Measurements from ENCODE around the gene B3GALT4.

Gene B3GALT4

DNA sequence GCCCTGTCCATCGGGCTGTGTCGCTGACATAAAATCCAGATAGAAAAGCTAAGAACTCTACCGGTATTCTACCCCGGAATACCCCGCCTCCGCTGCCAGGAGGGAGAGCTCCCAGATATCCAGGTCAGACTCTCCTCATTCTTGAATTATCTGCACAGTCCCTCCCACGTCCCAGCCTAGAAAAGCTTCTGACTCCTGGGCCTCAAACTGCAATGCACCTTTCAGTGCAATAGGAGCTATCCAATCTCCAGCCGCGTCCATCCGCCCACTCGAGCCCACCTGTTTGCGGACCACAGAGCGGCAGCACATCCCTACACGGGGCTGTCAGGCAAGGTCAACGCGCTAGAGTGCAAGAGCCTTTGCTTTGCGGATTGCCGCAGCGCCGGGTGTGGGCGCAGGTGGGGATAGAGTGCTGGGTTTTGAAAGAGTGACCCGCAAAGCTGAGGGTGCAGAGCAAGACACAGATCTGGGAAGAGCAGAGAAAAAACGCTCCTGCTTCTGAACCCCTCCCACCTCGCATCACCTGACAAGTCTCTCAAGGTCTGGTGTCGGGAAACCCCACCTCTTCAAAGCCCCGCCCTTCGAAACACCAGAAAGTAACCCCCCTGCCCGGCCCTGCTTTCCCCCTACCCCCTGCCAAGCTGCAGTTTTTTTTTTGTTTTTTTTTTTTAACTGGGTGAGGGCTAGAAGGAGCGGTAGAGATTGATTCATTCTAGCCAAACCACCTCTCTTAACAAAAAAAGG lies 35.6 kb downstream of the B3GALT4 start:
- DNase-seq (ENCODE audit: low read depth): peak; percentile 87
- peak overlapping the region; percentile 87 for H3K4me3 ChIP-seq (ENCODE audit: low read depth, low read length)
- TF ChIP-seq, protein P1, sequence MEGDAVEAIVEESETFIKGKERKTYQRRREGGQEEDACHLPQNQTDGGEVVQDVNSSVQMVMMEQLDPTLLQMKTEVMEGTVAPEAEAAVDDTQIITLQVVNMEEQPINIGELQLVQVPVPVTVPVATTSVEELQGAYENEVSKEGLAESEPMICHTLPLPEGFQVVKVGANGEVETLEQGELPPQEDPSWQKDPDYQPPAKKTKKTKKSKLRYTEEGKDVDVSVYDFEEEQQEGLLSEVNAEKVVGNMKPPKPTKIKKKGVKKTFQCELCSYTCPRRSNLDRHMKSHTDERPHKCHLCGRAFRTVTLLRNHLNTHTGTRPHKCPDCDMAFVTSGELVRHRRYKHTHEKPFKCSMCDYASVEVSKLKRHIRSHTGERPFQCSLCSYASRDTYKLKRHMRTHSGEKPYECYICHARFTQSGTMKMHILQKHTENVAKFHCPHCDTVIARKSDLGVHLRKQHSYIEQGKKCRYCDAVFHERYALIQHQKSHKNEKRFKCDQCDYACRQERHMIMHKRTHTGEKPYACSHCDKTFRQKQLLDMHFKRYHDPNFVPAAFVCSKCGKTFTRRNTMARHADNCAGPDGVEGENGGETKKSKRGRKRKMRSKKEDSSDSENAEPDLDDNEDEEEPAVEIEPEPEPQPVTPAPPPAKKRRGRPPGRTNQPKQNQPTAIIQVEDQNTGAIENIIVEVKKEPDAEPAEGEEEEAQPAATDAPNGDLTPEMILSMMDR (IDR thresholded peaks at IDR 0.05; ENCODE audit: insufficient read depth, low read depth, low read length, missing control alignments): no peak

DNA sequence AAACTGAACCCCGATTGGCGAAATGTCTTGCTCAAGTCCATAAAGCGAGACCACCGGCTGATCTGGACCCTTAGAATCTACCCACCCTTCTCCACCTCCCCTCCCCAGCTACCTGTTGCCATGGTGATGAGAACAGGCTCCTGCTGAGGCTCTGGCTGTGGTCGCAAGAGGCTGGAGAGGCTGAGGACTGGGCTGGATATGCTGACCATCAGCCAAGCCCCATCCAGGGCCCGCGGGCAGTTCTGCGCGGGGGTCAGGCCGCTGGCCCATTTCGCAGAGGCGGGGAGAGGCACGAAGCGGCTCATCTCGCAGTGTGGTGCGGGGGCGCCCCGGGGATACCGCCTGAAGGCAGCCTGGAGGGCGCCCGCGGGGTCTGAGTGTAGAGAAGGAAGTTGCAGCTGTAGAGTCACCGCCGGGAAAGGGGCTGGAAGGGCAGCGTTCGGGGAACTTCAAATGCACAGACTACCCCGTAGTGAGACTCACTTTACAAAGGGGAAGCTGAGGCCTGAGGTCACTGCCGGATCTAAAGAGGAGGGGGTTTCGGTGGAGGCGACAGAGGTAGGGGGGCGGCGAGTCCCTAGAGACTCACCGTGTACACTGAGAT lies 36.3 kb downstream of the B3GALT4 start:
- H3K4me3 ChIP-seq (ENCODE audit: low read depth, low read length): peak overlapping the region; percentile 87
- DNase-seq (ENCODE audit: low read depth): peak; percentile 34
- TF ChIP-seq, protein P1 (IDR thresholded peaks at IDR 0.05; ENCODE audit: insufficient read depth, low read depth, low read length, missing control alignments): no peak

DNA sequence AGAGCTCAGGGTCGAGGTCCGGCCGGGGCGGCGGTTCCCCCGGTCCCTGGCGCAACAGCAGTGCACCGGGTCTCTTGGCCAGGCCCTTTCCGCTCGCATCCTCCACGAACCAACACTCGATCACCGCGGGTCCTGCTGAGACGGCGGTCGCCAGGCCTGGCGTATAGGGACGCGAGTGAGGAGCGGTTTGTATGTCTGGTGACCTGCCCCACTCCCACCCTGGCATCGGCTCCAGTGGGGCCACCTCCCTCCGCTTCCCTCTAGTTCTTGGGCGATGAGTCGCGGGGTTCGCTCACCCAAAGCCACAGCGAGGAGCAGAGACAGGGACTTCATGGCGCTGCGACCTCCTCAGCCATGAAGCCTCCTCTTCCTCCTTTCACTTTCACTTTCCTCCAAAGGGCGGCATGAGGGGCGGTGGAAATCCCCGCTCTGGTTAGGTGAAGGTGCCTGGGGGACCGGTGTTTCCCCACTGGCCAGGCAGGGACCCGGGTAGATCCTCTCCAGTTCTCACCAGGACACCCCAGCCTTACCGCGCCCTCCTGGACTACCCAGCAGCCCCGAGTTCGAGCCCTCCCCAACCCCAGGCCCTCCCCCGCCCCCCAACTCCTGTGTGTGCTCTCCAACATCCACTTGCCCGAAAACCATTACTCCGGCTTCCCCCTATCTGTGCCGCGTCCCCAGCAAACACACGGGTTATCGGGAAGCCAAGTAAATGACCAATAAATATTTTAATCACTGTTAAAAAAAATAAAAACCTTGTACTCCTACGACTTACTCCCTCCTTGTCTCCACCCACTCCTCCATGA lies 37.0 kb downstream of the B3GALT4 start, which contains the start of gene TAPBP:
TAPBP (minus strand) TSS at position 370 of the 806 bp plus-strand sequence; CDS start at position 333, 37 bp downstream.
- DNase-seq (ENCODE audit: low read depth): peak; percentile 93
- peak within 1 kb of the TSS; percentile 87 for H3K4me3 ChIP-seq (ENCODE audit: low read depth, low read length)
- TF ChIP-seq, protein P1 (IDR thresholded peaks at IDR 0.05; ENCODE audit: insufficient read depth, low read depth, low read length, missing control alignments): no peak

GRCh38 chr6:33314515-33314942 lies 37.6 kb downstream of the B3GALT4 start:
- peak overlapping the region; percentile 87 for H3K4me3 ChIP-seq (ENCODE audit: low read depth, low read length)
- peak; percentile 85 for DNase-seq (ENCODE audit: low read depth)
- TF ChIP-seq, protein P1 (IDR thresholded peaks at IDR 0.05; ENCODE audit: insufficient read depth, low read depth, low read length, missing control alignments): no peak

- DNase-seq (ENCODE audit: low read depth): peak; percentile 67
- H3K4me3 ChIP-seq (ENCODE audit: low read depth, low read length): peak overlapping the region; percentile 87
- TF ChIP-seq, protein P1 (IDR thresholded peaks at IDR 0.05; ENCODE audit: insufficient read depth, low read depth, low read length, missing control alignments): no peak
Observed at GRCh38 chr6:33314943-33315792, 38.2 kb downstream of the B3GALT4 start.

Data from GM12865 (cell line).